ENCODE results near the gene MYT1. TPM values are rescaled to one million over a fixed set of nuclear protein-coding genes. Genes with fewer than 3 reads are reported as not detected.
A peak's percentile ranks its signal among the peaks of the same experiment; 100 is the strongest.

MYT1 gene
- total and polyA plus RNA-seq, 2 of the 13 experiments (the other 11 are each of a cell fraction or from before 2014, with no cell fraction given) = 0.58 to 2.5 TPM

- TF ChIP-seq CERS6 (CRISPR knock-in tag; IDR thresholded peaks at IDR 0.05) = no peak
- no peak; the same call in 1 of the 2 replicates for TF ChIP-seq NR2C2 (CRISPR knock-in tag; IDR thresholded peaks at IDR 0.05; ENCODE audit: borderline replicate concordance)
- no peak for TF ChIP-seq ZSCAN20 (CRISPR knock-in tag; IDR thresholded peaks at IDR 0.05; ENCODE audit: borderline replicate concordance)
- 0 out of 2 replicates have a peak, but pooled peaks have one; percentile 65 for TF ChIP-seq ZNF251 (CRISPR knock-in tag; IDR thresholded peaks at IDR 0.05)
- TF ChIP-seq FOXA1 (IDR thresholded peaks at IDR 0.05) = no peak
- TF ChIP-seq FOXA1 (CRISPR knock-in tag; IDR thresholded peaks at IDR 0.05) = 0 out of 2 replicates have a peak, but pooled peaks have one; percentile 19
- TF ChIP-seq ZSCAN25 (CRISPR knock-in tag; IDR thresholded peaks at IDR 0.05) = peak; percentile 88
- TF ChIP-seq YEATS4 (CRISPR knock-in tag; IDR thresholded peaks at IDR 0.05; ENCODE audit: borderline replicate concordance) = no peak
- peak; percentile 81 for TF ChIP-seq STAG1 (CRISPR knock-in tag; IDR thresholded peaks at IDR 0.05)
- TF ChIP-seq ZNF576 (CRISPR knock-in tag; IDR thresholded peaks at IDR 0.05) = no peak
- no peak for TF ChIP-seq PAWR (CRISPR knock-in tag; IDR thresholded peaks at IDR 0.05; ENCODE audit: borderline replicate concordance)
- no peak for TF ChIP-seq NFE2 (CRISPR knock-in tag; IDR thresholded peaks at IDR 0.05)
- TF ChIP-seq MAX (IDR thresholded peaks at IDR 0.05) = peak; percentile 36; the same call in 1 of the 2 replicates
- TF ChIP-seq ISX (CRISPR knock-in tag; conservative IDR thresholded peaks at IDR 0.05) = no peak
- no peak for TF ChIP-seq ZFP62 (CRISPR knock-in tag; IDR thresholded peaks at IDR 0.05)
- no peak for TF ChIP-seq ZNF256 (CRISPR knock-in tag; conservative IDR thresholded peaks at IDR 0.05)
- no peak for TF ChIP-seq THAP7 (CRISPR knock-in tag; IDR thresholded peaks at IDR 0.05)
- no peak for TF ChIP-seq ZBTB43 (CRISPR knock-in tag; conservative IDR thresholded peaks at IDR 0.05)
- TF ChIP-seq TEAD2 (CRISPR knock-in tag; IDR thresholded peaks at IDR 0.05) = no peak
- TF ChIP-seq ZNF704 (CRISPR knock-in tag; IDR thresholded peaks at IDR 0.05; ENCODE audit: borderline replicate concordance) = peak; percentile 29; the same call in 1 of the 2 replicates
- no peak for TF ChIP-seq KLF15 (CRISPR knock-in tag; IDR thresholded peaks at IDR 0.05; ENCODE audit: borderline replicate concordance)
- TF ChIP-seq ZNF598 (CRISPR knock-in tag; IDR thresholded peaks at IDR 0.05; ENCODE audit: borderline replicate concordance) = peak; percentile 93; the same call in 1 of the 2 replicates
- no peak for TF ChIP-seq CSRNP2 (CRISPR knock-in tag; conservative IDR thresholded peaks at IDR 0.05; ENCODE audit: low read depth)
- TF ChIP-seq HIVEP1 (CRISPR knock-in tag; IDR thresholded peaks at IDR 0.05) = 0 out of 2 replicates have a peak, but pooled peaks have one; percentile 7
- peak; percentile 63; the same call in 1 of the 2 replicates for TF ChIP-seq PITX1 (CRISPR knock-in tag; IDR thresholded peaks at IDR 0.05)
Measured at GRCh38 chr20:64223526-64224067, 59.3 kb downstream of the MYT1 start (continued).

All from HepG2 (cell line).